GM21447 (cell line): Measurements from ENCODE around the gene TMEM161B.
A peak's percentile ranks its signal among the peaks of the same experiment; 100 is the strongest.
"Not testable (repeated sequence)": the region's sequence is repeated elsewhere in the genome, so short reads cannot be mapped to it uniquely, and the experiment has no call there.

Experiments used
- ATAC-seq: cut with Tn5 transposase; IDR thresholded peaks from one replicate; pipeline ENCODE4 v1.9.1; 2021; ENCODE audit not compliant: unreplicated experiment

Gene TMEM161B

GRCh38 chr5:88268385-88269184, at the start of gene TMEM161B:
TSS of gene TMEM161B (minus strand) at chr5:88268845. CDS start at chr5:88268723, 122 bp downstream.
- ATAC-seq = peak; percentile 99

- no peak for ATAC-seq
Measured at GRCh38 chr5:88304356-88304755, 35.7 kb upstream of the TMEM161B start.

- ATAC-seq = no peak
Measured at GRCh38 chr5:88298425-88298824, 29.8 kb upstream of the TMEM161B start.

GRCh38 chr5:88290801-88291200, 22.2 kb upstream of the TMEM161B start:
- ATAC-seq = no peak

- no peak for ATAC-seq
Measured at GRCh38 chr5:88288528-88289197, 20.0 kb upstream of the TMEM161B start.

- ATAC-seq = no peak
Measured at GRCh38 chr5:88287846-88288527, 19.3 kb upstream of the TMEM161B start.

- ATAC-seq = no peak
Measured at GRCh38 chr5:88287302-88287701, 18.7 kb upstream of the TMEM161B start.

GRCh38 chr5:88283690-88284089, 15.0 kb upstream of the TMEM161B start:
- ATAC-seq = no peak

GRCh38 chr5:88281322-88281721, 12.7 kb upstream of the TMEM161B start:
- no peak for ATAC-seq

GRCh38 chr5:88279584-88279983, 10.9 kb upstream of the TMEM161B start:
- no peak for ATAC-seq

- ATAC-seq = no peak
Measured at GRCh38 chr5:88276378-88276777, 7.7 kb upstream of the TMEM161B start.

GRCh38 chr5:88275581-88275980, 6.9 kb upstream of the TMEM161B start:
- no peak for ATAC-seq

- peak; percentile 19 for ATAC-seq
Measured at GRCh38 chr5:88269222-88269771, 652 bp upstream of the TMEM161B start.

- not testable (repeated sequence) for ATAC-seq
Measured at GRCh38 chr5:88264565-88264964, 4.1 kb downstream of the TMEM161B start.

- ATAC-seq = no peak
Measured at GRCh38 chr5:88263349-88263748, 5.3 kb downstream of the TMEM161B start.

GRCh38 chr5:88262116-88262515, 6.5 kb downstream of the TMEM161B start:
- no peak for ATAC-seq

- no peak for ATAC-seq
Measured at GRCh38 chr5:88258636-88259035, 10.0 kb downstream of the TMEM161B start.

- ATAC-seq = no peak
Measured at GRCh38 chr5:88256872-88257271, 11.8 kb downstream of the TMEM161B start.

GRCh38 chr5:88256037-88256436, 12.6 kb downstream of the TMEM161B start:
- ATAC-seq = no peak

GRCh38 chr5:88254320-88254719, 14.3 kb downstream of the TMEM161B start:
- no peak for ATAC-seq

- ATAC-seq = peak; percentile 73
Measured at GRCh38 chr5:88251048-88251711, 17.5 kb downstream of the TMEM161B start.
